ENCODE data around the gene PLCH1.
"Not testable (repeated sequence)": the region's sequence is repeated elsewhere in the genome, so short reads cannot be mapped to it uniquely, and the experiment has no call there.

The PLCH1 gene

DNA sequence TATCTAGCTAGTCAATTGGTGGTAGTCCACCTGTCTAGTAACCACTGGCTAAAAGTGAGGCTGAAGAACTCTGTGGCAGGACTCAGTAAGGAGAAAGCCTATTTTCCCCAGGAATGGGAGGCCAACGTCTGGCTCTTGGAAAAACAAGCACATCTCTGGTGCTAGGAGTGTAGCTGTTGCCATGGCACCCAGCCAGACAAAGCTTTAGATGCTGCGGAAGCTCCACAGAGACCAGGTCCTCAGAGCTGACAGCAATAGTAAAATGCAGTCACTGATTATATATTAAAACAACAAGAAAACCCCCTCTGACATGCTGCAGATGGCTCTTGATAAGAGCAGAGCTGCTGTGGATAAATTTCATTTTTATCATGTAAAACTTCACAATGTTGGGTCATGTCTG, 326.5 kb downstream of the PLCH1 start:
- peak; percentile 55 for DNase-seq (ENCODE audit: low spot score)

DNA sequence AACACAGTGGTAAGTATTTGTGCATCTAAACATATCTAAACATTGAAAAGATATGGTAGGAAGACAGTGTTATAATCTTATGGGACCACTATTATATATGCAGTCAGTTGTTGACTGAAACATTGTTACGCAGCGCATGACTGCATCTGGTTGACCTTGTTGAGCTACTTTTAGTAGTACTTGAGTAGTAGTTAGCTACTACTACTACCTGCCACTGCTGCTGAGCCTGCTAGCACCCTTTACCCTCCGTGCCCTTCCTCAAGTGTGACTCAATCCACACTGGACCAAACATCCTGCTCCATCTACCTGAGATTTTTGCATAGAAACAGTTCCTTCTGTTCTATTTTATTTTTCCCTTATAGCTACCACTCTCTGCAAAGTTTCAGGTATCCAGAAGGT, 327.8 kb downstream of the PLCH1 start:
- no peak for DNase-seq (ENCODE audit: low spot score)

DNA sequence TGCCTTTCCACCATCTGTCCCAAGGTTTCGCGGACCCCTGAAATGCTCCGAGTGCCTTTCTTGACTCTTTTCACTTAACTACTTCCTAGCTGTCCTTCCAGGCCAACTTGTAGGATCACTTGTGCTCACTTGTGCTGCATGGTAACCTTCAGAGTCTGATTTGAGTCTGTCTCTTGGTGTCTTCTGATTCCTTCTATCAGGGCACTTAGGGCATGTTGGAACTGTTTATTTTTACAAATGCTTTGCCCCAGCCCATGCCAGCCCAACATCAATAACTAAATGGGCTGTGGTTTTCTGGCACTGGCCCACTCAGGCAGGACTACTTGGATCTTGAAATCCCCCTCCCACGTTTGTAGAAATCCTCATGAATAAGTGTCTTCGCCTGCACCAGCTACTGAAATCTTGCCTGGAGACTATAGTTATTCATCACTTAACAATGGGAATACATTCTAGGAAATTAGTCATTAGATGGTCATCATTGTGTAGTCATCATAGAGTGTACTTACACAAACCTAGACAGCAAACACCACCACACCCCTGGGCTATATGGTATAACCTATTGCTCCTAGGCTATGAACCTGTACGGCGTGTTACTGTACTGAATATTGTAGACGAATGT, 328.3 kb downstream of the PLCH1 start:
- DNase-seq (ENCODE audit: low spot score) = no peak

DNA sequence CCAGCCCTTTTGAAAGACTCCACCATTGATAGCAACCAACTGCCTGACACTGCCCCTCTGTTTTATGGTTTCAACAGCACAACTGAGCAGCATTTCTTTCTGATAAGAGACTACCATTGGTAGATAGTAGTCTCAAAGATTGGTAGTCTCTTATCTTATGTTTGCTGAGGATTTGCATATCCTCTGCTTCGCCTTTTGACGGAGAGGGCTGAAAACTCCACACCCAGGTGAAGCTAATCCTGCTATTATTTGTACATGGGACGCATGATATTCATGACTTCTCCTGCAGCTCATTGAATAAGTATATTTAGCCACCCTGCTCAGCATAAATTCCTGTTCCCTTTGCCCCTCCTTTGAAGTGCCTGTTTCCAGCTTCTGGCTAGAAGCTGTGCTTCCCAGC, 332.0 kb downstream of the PLCH1 start:
- no peak for DNase-seq (ENCODE audit: low spot score)

DNA sequence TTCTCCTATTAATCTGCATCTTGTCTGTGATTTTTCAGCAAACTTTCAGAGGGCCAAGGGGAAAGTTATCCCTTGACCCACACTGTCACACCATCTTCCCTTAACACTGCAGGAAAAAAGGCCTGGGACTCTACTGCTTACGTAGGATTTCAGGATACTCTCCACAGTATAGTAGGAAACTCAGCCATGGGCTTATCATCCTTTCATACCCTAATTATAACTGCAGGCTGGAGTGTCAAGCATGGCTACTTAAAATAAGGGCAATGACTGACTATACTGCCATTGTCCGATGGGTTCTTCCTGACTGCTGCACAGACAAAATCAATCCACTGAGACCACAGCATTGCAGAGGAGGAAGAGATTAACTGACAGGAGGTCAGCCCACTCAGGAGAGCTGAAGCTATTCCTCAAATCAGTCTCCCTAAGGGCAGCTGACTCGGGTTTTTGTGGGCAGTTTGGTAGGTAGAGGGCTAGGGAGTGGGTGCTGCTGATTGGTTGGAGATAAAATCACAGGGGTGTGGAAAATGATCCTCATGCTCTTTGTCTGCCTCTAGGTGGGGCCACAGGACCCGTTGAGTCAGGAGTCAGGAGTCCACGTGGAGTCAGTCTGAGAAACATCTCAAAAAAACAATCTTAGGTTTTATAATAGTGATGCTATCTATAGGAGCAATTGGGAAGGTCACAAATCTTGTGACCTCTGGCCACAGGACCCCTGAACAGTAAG, 333.2 kb downstream of the PLCH1 start:
- DNase-seq (ENCODE audit: low spot score) = no peak

DNA sequence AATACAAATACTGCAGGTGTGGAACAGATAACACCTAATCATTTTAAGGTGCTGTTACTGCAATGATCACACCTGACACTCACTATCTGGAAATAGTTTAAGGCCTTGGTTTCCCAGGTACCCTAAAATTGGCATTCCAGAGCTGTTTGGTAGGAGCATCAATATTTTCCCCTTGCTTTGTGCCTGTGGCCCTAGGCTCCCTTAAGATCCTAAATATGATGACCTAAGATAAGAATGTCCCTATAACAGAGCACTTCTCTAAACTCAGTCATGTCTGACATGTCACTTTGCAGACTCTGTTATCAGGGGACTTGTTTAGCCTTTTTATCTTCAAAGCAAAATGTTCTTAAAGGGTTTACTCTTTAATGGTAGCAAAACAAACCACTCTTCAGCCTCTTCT, 335.5 kb downstream of the PLCH1 start:
- DNase-seq (ENCODE audit: low spot score) = no peak

DNA sequence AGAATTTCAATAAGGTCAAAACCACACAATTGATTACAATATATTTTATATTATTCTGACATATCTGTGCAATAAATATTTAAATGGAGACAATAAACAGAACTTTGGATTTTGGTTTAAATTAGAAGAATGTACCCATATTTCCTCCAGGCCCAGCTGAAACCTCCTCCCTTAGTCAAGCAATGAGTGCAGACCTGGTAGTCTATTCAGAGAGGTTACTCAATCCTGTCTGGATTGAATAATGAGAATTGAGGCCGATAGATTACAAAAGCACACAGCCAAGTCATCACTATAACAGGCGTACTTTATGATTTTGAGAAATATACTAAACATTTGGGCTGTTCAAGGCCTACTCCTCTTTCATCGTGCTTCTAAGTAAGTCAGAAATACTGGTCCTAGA, 336.9 kb downstream of the PLCH1 start:
- DNase-seq (ENCODE audit: low spot score) = no peak

DNA sequence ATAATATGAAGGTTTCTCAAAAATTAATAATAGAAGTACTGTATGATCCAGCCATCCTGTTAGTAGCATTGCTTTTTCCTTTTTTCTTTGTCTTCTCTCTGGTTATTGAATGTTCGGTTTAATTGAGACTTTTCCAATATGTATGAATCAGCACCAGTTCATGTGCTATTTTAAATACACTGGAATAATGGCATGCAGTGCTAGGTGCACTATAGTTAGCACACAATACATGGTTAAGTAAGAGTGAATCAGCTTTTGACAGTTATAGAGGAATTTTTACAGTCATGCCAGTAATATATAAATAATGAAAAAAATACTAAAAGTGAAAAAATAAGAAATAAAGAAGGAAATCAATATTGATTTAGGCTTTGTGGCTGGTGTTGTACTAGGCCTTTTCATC, 337.5 kb downstream of the PLCH1 start:
- DNase-seq (ENCODE audit: low spot score) = no peak

DNA sequence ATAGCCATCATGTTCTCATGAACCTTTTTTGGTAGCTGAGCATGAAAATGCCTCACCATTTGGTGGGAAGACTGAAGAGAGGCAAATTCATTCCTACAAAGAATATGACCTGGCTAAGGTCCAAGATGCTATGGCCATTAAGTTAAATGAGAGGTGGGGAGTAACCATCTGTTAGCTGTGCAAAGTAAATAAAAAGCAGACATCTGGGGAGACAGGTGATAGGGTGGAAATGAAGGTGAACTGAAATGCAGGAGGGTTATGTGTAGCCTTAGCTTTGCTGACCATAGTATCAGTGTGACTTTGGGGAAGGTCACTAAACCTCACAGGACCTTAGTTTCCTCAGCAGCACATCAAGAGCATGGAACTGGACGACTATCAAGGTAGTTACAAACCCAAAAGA, 340.4 kb downstream of the PLCH1 start:
- DNase-seq (ENCODE audit: low spot score) = no peak

DNA sequence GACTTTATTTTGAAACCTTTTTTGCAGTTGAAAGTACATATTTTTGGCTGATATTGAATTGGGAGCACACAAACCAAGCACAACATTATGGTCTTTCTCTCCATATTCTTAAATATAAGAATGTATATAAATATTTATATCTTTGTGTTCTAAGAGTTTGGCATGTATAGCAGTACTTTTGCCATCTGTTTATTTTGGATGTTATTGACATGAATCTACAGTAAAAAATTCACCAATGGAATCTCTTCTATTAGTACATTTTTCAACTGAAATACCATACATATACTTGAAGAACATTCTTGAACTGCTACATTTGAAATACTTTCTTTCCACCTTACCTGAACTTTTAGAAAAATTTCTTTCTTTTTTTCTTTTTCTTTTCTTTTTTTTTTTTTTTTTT, 342.2 kb downstream of the PLCH1 start:
- no peak for DNase-seq (ENCODE audit: low spot score)

DNA sequence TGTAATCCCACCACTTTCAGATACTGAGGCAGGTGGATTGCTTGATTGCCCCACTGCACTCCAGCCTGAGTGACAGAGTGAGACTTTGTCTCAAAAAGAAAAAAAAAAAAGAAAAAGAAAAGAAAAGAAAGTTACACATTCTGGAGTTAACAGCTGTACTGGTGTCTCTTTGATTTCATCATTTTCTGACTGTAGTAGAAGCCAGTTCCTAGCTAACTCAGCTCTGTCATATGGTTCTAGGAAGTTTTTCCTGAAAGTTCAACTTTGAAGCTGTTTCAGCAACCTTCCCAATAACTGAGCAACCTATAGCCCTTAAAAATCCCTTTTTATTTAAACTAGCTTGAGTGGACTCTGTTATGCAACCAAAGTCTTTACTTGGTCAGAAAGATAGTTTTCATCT, 346.8 kb downstream of the PLCH1 start:
- DNase-seq (ENCODE audit: low spot score) = no peak

DNA sequence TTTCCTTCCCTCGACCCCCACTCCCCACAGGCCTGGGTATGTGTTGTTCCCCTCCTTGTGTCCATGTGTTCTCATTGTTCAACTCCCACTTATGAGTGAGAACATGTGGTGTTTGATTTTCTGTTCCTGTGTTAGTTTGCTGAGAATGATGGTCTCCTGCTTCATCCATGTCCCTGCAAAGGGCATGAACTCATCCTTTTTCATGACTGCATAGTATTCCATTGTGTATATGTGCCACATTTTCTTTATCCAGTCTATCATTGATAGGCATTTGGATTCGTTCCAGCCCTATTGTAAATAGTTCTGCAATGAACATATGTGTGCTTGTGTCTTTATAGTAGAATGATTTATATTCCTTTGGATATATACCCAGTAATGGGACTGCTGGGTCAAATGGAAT, 350.0 kb downstream of the PLCH1 start:
- not testable (repeated sequence) for DNase-seq (ENCODE audit: low spot score)

DNA sequence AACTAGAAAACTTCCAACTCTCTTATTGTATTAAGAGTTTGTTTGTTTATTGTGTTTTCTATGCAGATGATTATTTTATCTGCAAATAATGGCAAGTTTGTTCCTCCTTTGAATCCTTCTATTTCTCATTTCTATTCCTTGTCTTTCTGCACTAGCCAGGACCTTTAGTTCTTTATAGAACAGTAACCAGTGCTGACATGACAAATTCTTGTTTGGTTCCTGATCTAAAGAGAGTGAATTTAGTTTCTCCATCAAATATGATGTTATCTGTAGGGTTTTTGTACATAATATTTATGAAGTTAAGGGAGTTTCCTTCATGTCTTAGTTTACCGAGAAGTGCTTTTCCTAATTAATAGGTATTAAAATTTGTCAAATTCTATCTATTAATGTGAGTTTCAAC, 350.6 kb downstream of the PLCH1 start:
- DNase-seq (ENCODE audit: low spot score) = no peak

DNA sequence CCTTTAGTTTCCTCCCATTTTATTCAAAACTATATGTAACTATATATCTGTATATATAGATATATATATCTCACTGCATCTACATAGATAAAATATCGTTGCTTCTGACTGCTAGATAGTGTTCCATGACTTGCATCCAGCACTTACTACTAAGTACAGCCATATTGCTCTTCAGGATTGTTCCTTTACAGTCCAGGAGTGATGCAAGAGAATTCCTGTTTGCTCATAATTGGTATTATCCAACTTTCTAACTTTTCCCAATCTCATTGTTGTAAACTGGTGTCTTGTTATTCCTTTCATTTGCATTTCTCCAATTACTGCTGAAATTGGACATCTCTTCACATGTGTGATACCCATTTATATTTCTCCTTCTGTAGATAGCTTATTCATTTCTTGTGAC, 351.6 kb downstream of the PLCH1 start:
- DNase-seq (ENCODE audit: low spot score) = no peak

DNA sequence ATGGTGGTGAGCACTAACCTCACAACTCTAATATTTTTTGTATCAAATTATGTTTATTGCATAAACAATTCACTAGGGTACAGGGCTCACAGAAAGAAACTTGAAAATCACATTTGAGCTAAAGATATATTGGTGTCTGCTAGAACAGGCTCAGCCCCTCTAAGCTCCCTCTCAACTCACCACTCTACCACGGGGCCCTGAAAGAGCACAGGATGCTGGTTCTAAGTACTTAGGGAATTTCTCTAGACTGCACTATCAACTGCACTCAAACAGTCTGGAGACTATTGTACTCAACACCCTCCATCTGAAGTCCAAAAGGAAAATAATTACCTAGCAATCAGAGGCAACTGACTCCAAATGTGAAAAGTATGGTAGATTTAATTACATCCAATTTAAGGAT, 352.7 kb downstream of the PLCH1 start:
- no peak for DNase-seq (ENCODE audit: low spot score)

DNA sequence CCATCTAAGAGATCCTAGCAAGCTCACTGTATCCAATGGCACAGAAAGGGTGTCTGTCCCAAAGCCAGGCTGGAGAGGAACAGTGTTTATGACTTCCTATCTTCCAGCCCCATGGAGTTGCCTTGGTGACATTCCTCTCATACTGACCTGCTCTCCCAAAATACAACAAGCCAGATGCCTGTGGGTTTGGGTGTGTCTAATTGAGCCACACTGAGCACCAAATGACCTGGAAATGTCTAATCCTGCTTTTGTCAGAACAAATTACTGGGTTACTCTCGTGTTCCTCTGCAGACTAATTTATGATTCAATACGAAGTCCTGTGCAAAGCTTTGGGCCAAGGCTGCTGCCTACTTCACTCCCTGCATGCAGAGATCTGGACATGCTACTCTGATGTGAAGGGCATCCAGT, 353.3 kb downstream of the PLCH1 start:
- DNase-seq (ENCODE audit: low spot score) = peak; percentile 57

DNA sequence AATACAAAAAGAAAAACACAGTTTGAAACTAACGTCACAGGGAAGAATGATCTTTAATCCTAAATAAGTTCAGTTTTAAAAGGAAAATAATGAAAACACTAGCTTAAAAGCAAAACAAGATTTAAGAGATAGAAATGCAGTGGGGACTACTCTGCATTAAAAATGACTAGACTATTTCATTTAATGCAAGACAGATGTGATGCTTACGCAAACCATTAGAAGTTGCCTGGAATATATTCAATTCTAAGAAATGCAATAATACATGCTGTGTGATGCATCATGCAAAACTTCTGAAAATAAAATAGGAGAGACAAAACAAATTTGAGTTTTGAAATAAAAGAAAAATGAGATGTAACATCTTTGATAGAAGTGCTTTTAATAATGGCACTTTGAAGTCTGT, 353.8 kb downstream of the PLCH1 start:
- DNase-seq (ENCODE audit: low spot score) = no peak

DNA sequence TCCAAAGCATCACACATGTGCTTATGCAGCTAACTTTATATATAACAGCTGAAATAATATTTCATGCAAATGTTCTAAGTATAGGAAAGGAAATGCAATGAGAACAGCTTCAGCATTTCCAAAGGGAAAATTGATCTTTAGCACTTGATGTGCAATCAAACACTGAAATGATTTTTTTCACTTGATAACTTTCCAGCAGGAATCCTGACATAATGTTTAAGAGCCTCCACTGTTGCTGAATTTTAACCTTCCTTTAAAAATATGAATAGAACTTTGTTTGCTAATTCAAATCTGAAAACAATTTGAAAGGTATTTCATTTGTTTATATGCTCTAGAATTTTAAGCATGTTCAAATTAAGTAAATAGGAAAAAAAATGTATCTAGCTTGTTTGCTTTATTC, 354.5 kb downstream of the PLCH1 start:
- DNase-seq (ENCODE audit: low spot score) = no peak

DNA sequence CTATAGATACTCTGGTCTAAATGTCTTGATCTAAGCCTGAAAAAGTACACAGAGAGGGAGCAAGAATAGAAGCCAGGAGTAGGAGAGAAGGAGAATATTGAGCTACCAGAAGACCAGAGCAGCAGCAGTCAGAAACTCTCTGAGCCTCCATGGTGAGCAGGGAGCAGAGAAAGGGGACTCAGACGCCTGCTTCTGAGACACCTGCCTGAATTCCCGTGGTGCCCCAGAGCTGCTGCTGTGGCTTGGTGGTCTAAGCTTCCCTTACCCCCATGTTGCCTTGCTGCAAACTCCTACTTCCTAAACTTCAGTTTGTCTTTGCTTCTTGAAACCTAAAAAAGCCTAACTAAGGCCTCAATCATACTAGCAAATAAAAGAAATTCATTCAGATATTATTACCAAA, 356.5 kb downstream of the PLCH1 start:
- no peak for DNase-seq (ENCODE audit: low spot score)

DNA sequence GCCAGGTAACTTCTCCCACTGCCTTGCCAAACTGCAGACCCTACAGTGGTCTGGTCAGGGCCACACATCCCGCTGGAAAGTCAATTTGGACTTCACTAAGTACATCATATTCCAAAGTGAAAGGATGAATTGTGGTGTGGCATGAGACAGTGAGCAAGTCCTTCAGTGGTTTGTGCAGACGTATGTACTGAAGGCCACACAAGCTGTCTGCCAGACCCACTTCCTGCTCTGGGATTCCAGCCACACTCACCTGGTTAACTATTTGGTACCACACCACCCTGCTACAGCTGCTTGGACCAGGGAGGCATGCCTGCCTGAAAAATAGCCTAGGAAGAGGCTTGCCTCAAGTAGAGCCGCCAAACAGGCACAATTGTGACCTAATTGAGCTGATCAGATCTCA, 357.3 kb downstream of the PLCH1 start:
- DNase-seq (ENCODE audit: low spot score) = no peak

DNA sequence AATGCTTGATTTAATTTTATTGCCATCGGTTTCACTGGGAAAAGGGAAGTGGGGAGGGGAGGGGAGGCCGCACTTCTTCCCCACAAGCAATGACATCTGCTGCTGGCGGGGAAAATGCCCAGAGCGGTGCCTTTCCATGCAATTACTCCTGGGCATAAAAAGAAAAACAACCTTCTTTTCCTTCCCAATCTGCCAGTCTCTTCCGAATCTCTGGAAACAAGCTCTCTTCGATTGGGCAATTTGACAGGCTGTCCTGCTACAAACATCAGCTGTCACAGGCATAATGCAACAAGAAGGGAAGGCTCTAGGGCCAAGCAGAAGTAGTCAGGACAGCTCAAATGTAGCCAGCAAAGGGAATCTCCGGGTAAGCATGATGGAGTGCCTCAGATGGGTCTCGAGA, 358.0 kb downstream of the PLCH1 start:
- no peak for DNase-seq (ENCODE audit: low spot score)

DNA sequence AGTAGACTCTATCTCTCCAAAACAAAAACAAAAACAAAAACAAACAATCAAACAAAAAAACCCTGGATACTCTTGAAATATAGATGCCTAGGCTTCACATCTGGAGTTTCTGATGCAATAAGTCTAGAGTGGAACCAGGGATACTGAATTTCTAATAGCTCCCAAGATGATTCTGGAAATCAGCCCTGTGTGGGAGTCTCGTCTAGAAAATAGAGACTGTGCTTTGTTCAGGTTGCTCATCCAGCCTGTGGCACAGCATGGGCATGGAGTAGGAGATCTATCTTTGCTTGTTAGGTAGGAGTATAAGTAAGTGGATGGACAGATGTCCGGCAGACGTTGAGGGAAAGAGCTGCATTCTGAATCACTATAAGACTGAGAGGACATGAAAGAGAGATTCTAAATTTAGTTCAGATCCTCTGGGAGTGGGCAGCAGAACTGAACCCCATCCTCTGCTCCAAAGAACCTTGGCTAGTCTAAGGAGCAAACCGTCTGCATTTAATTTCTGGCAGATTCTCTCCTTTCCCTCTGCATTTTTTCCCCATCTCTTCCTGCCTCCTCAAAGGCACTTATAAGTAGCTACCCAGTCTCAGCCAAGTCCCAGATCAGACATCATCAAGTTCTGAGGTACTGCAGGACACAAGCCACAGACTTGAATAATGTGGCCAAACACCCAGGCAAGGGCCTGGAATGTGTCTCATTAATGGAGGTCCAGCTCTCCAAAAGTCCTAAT, 358.8 kb downstream of the PLCH1 start:
- DNase-seq (ENCODE audit: low spot score) = no peak

DNA sequence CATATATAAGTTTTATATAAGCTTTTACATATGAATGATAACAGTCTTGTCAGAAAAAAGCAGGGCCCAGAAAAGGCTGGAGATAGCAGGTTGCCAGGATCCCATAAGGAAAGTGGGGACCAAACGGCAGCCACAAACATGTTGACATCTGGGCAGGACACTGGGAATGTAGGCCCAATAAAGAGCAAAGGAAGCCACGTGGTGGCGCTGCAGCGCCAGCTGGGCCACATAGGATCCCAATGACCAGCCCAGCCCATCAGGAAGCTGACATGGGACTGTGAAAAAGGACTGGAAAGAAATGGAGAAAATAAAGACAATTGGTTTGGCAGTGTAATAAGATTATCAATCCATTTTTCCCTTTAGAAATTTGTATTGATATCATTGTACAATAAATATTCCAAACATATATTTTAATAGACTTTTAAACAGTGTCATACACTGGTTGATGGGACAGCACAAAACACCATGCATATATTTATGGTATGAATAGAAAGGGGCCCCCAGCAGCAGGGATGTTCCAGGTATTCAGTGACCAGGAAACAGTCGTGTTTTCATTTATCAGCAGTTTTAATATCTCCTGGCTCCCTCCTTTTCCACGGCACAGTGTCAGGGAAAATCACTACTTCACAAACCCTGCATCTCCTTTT, 362.4 kb downstream of the PLCH1 start:
- peak; percentile 86 for DNase-seq (ENCODE audit: low spot score)

All from ecto neural progenitor cell (in vitro differentiated cells).